Naive thymus-derived CD4-positive, alpha-beta T cell (primary cell): ENCODE measurements around the gene SLC35B4. TPM values are rescaled to one million over a fixed set of nuclear protein-coding genes. Genes with fewer than 3 reads are reported as not detected.

Experiments used
- ATAC-seq: fragments of 150-1000 bp; cut with Tn5 transposase; 2 replicates; pipeline ENCODE4 v1.10.0; 2021; ENCODE audit warnings: mild to moderate bottlenecking, moderate library complexity
- CTCF ChIA-PET: fragments of 350-600 bp; sonication (Branson Sonifier 250); formaldehyde crosslinking; loops from one replicate; lab custom pipeline; 2021; ENCODE audit warnings: antibody characterized with exemption; lab: Charles Lee
- POLR2A ChIA-PET: fragments of 350-600 bp; sonication (Branson Sonifier 250); formaldehyde crosslinking; loops from one replicate; lab custom pipeline; 2021; ENCODE audit warnings: antibody characterized with exemption, inconsistent platforms; lab: Charles Lee
- DNase-seq, 9 donors: peaks; one replicate each; pipeline versions ENCODE4 v3.0.0 to v3.0.0-alpha.2; 2020 to 2022; ENCODE audit warnings: mixed read lengths in 1 of 9
- H3K27ac ChIP-seq: one replicate; pipeline ENCODE4 v1.7.0; 2013; ENCODE audit warnings: mild to moderate bottlenecking, low read depth, low read length, moderate library complexity
- H3K27me3 ChIP-seq, 2 donors: one replicate each; pipeline ENCODE4 v1.7.0; 2013; ENCODE audit warnings: low read length in 2 of 2, mild to moderate bottlenecking in 2 of 2, moderate library complexity in 2 of 2; ENCODE audit not compliant: control insufficient read depth in 2 of 2, insufficient read depth in 2 of 2
- H3K36me3 ChIP-seq, 3 experiments: 1 replicate in 2 of 3; 2 replicates in 1 of 3; pipeline ENCODE4 v1.7.0; 2013; ENCODE audit warnings: low read length in 3 of 3, mild to moderate bottlenecking in 3 of 3, moderate library complexity in 1 of 3; ENCODE audit not compliant: insufficient read depth in 3 of 3, control insufficient read depth in 2 of 3
- H3K4me1 ChIP-seq, 2 donors: one replicate each; pipeline ENCODE4 v1.7.0; 2013; ENCODE audit warnings: low read length in 2 of 2, mild to moderate bottlenecking in 2 of 2, moderate library complexity in 1 of 2; ENCODE audit not compliant: control insufficient read depth in 2 of 2, insufficient read depth in 2 of 2
- H3K4me3 ChIP-seq: 2 replicates; pipeline ENCODE4 v1.7.0; 2013; ENCODE audit warnings: mild to moderate bottlenecking, low read length
- H3K9me3 ChIP-seq, 3 experiments: 1 replicate in 2 of 3; 2 replicates in 1 of 3; pipeline ENCODE4 v1.7.0; 2013; ENCODE audit warnings: low read length in 3 of 3; ENCODE audit not compliant: control insufficient read depth in 2 of 3
- H3K27ac Mint-ChIP-seq, 9 donors: one replicate each; pipeline ENCODE4 v1.8.0; 2020 to 2022; ENCODE audit warnings: mixed read lengths in 9 of 9, mild to moderate bottlenecking in 8 of 9, moderate library complexity in 5 of 9, inconsistent platforms in 2 of 9
- H3K27me3 Mint-ChIP-seq, 5 donors: one replicate each; pipeline ENCODE4 v1.8.0; 2021 to 2022; ENCODE audit warnings: mixed read lengths in 5 of 5, mild to moderate bottlenecking in 1 of 5
- H3K36me3 Mint-ChIP-seq, 5 donors: one replicate each; pipeline ENCODE4 v1.8.0; 2020 to 2022; ENCODE audit warnings: mixed read lengths in 5 of 5, mild to moderate bottlenecking in 3 of 5, inconsistent platforms in 1 of 5
- H3K4me1 Mint-ChIP-seq, 7 donors: one replicate each; pipeline ENCODE4 v1.8.0; 2020 to 2022; ENCODE audit warnings: mixed read lengths in 7 of 7, mild to moderate bottlenecking in 3 of 7, inconsistent platforms in 1 of 7
- H3K4me3 Mint-ChIP-seq, 10 donors: one replicate each; pipeline ENCODE4 v1.8.0; 2020 to 2022; ENCODE audit warnings: mild to moderate bottlenecking in 10 of 10, mixed read lengths in 10 of 10, moderate library complexity in 6 of 10, inconsistent platforms in 2 of 10
- H3K9me3 Mint-ChIP-seq, 11 donors: one replicate each; pipeline ENCODE4 v1.8.0; 2020 to 2022; ENCODE audit warnings: mixed read lengths in 11 of 11, mild to moderate bottlenecking in 4 of 11, inconsistent platforms in 1 of 11, moderate library complexity in 1 of 11
- intact Hi-C, 2 donors: fragments of 100-400 bp; cut with micrococcal nuclease; formaldehyde crosslinking; loops; one replicate each; pipeline ENCODE4 v1.15.1; 2023
- polyA plus RNA-seq, 2 donors: library from polyadenylated mRNA; unstranded; fragments of 300-500 nt; fragmentation: Illumina TruSeq; gene quantifications; one replicate each; pipeline ENCODE4 v1.2.3, GENCODE V29; 2021
- total RNA-seq, 6 experiments: library from RNA in 5 of 6; stranded (reverse) in 5 of 6; gene quantifications; 1 replicate in 5 of 6; 2 replicates in 1 of 6; pipeline ENCODE4 v1.2.3 and lab custom pipeline; 2021 to 2026

The SLC35B4 gene
- total and polyA plus RNA-seq, 7 experiments from 2014 or later, result 9.8 to 19.2 (median 12.2) TPM

DNA sequence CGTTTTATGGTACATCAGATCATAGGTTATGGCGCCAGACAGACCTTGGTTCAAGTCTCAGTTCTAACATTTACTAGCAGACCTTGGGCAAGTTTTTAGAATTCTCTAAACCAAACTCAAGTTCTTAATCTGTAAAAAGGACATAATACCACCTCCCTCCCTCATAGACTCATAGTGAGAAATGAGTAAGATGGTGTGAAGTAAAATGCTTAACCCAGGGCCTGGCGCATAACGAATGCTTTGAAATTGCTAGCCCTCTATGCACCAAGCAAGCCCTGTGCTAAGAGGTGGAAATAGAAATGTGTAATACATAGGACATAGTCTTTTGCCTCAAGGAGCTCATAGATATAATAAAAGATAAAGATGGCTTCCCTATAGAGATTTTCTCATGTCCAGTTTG lies 17.7 kb upstream of the SLC35B4 start:
- ATAC-seq (no peak), DNase-seq (no peak)
- H3K9me3 ChIP-seq, result no peaks in the 10 kb centered on the region
- peaks cover 0 to 10% (median 3%) of the 10 kb centered on the region in 11 donors for H3K9me3 Mint-ChIP-seq
- no peak overlapping the region for H3K27ac ChIP-seq
- H3K27me3 ChIP-seq, result no peaks in the 10 kb centered on the region
- no peaks in the 10 kb centered on the region for H3K36me3 ChIP-seq
- CTCF ChIA-PET, result interaction anchor here (0.6 kb wide), 1 partner anchor 1138 kb away, joined by 3 read pairs; no protein-coding TSS in a partner anchor
- no peaks in the 10 kb centered on the region for H3K4me1 Mint-ChIP-seq
- H3K27ac Mint-ChIP-seq, result no peak overlapping the region
- no peak overlapping the region for H3K4me3 Mint-ChIP-seq
- H3K27me3 Mint-ChIP-seq, result peaks cover 0 to 29% (median 15%) of the 10 kb centered on the region in 5 donors
- peaks cover 0 to 8% (median 0%) of the 10 kb centered on the region in 5 donors for H3K36me3 Mint-ChIP-seq
- intact Hi-C loops, result no loop called here
- no peaks in the 10 kb centered on the region for H3K4me1 ChIP-seq
- POLR2A ChIA-PET, result no interaction called here
- no peak overlapping the region for H3K4me3 ChIP-seq

GRCh38 chr7:134333943-134334342 lies 17.2 kb upstream of the SLC35B4 start:
- ChIA-PET POLR2A (no interaction called here), CTCF (no interaction called here)
- Histone ChIP-seq H3K27me3 (no peaks in the 10 kb centered on the region), H3K4me3 (no peak overlapping the region), H3K4me1 (no peaks in the 10 kb centered on the region), H3K27ac (no peak overlapping the region), H3K9me3 (no peaks in the 10 kb centered on the region), H3K36me3 (no peaks in the 10 kb centered on the region)
- DNase-seq, result no peak
- H3K4me1 Mint-ChIP-seq, result no peaks in the 10 kb centered on the region
- ATAC-seq, result no peak
- H3K4me3 Mint-ChIP-seq, result no peak overlapping the region
- no peak overlapping the region for H3K27ac Mint-ChIP-seq
- H3K36me3 Mint-ChIP-seq, result peaks cover 0 to 3% (median 0%) of the 10 kb centered on the region in 5 donors
- H3K27me3 Mint-ChIP-seq, result peaks cover 0 to 26% (median 15%) of the 10 kb centered on the region in 5 donors
- peaks cover 0 to 10% (median 3%) of the 10 kb centered on the region in 11 donors for H3K9me3 Mint-ChIP-seq
- intact Hi-C loops, result no loop called here

- POLR2A ChIA-PET, result no interaction called here
- CTCF ChIA-PET, result no interaction called here
- H3K27me3 Mint-ChIP-seq, result peaks cover 0 to 23% (median 15%) of the 10 kb centered on the region in 5 donors
Observed at GRCh38 chr7:134332892-134333291, 16.2 kb upstream of the SLC35B4 start.

DNA sequence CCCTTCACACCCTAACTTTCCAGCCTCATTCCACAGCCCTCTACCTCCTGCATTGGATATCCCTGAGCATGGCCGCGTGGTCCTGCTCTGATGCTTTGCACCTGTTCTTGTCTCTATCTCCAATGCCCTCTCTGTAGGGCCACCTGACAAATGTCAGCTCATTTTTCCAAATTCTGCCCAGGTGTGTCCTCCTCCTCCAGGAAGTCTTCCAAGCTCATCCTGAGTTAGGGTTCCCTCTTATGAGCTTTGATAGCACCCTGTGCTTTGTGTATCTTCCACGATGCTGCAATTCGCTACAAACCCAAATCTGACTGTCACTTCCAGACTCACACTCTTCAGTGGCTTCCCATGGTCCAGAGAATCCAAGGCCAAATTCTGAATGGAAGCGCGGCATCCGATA lies 14.7 kb upstream of the SLC35B4 start:
- H3K9me3 ChIP-seq, result no peaks in the 10 kb centered on the region
- DNase-seq (no peak), ATAC-seq (no peak)
- peaks cover 0 to 8% (median 0%) of the 10 kb centered on the region in 11 donors for H3K9me3 Mint-ChIP-seq
- intact Hi-C loops, result no loop called here
- H3K27me3 Mint-ChIP-seq, result peaks cover 0 to 23% (median 15%) of the 10 kb centered on the region in 5 donors
- no peak overlapping the region for H3K27ac ChIP-seq
- no peaks in the 10 kb centered on the region for H3K36me3 ChIP-seq
- no peak overlapping the region for H3K27ac Mint-ChIP-seq
- no peaks in the 10 kb centered on the region for H3K36me3 Mint-ChIP-seq
- H3K27me3 ChIP-seq, result no peaks in the 10 kb centered on the region
- H3K4me3 Mint-ChIP-seq, result no peak overlapping the region
- CTCF ChIA-PET, result interaction anchor here (1.3 kb wide), 1 partner anchor 10 kb away, joined by 3 read pairs; no protein-coding TSS in a partner anchor
- peaks cover 0 to 8% (median 0%) of the 10 kb centered on the region in 7 donors for H3K4me1 Mint-ChIP-seq
- no peak overlapping the region for H3K4me3 ChIP-seq
- no peaks in the 10 kb centered on the region for H3K4me1 ChIP-seq
- POLR2A ChIA-PET, result no interaction called here

More at GRCh38 chr7:134332892-134333291, 16.2 kb upstream of the SLC35B4 start:
- H3K9me3 ChIP-seq, result no peaks in the 10 kb centered on the region
- DNase-seq (no peak), ATAC-seq (no peak)
- no peak overlapping the region for H3K27ac ChIP-seq
- H3K27ac Mint-ChIP-seq, result no peak overlapping the region
- H3K36me3 Mint-ChIP-seq, result no peaks in the 10 kb centered on the region
- intact Hi-C loops, result no loop called here
- no peak overlapping the region for H3K4me3 Mint-ChIP-seq
- H3K4me3 ChIP-seq, result no peak overlapping the region
- H3K36me3 ChIP-seq, result no peaks in the 10 kb centered on the region
- H3K9me3 Mint-ChIP-seq, result peaks cover 0 to 8% (median 0%) of the 10 kb centered on the region in 11 donors
- H3K4me1 ChIP-seq, result no peaks in the 10 kb centered on the region
- peaks cover 0 to 6% (median 0%) of the 10 kb centered on the region in 7 donors for H3K4me1 Mint-ChIP-seq
- H3K27me3 ChIP-seq, result no peaks in the 10 kb centered on the region

- no peaks in the 10 kb centered on the region for H3K9me3 ChIP-seq
- ATAC-seq (no peak), DNase-seq (no peak)
- POLR2A ChIA-PET, result no interaction called here
- intact Hi-C loops, result no loop called here
- Mint-ChIP-seq H3K36me3 (no peaks in the 10 kb centered on the region), H3K27me3 (peaks cover 3 to 23% (median 15%) of the 10 kb centered on the region in 5 donors), H3K4me3 (no peak overlapping the region), H3K27ac (no peak overlapping the region), H3K9me3 (peaks cover 0 to 8% (median 0%) of the 10 kb centered on the region in 11 donors), H3K4me1 (peaks cover 0 to 8% (median 0%) of the 10 kb centered on the region in 7 donors)
- H3K27me3 ChIP-seq, result no peaks in the 10 kb centered on the region
- no peak overlapping the region for H3K4me3 ChIP-seq
- no peaks in the 10 kb centered on the region for H3K4me1 ChIP-seq
- no peaks in the 10 kb centered on the region for H3K36me3 ChIP-seq
- no peak overlapping the region for H3K27ac ChIP-seq
- CTCF ChIA-PET, result interaction anchor here (1.3 kb wide), 1 partner anchor 10 kb away, joined by 3 read pairs; no protein-coding TSS in a partner anchor
Observed at GRCh38 chr7:134330974-134331373, 14.2 kb upstream of the SLC35B4 start.

DNA sequence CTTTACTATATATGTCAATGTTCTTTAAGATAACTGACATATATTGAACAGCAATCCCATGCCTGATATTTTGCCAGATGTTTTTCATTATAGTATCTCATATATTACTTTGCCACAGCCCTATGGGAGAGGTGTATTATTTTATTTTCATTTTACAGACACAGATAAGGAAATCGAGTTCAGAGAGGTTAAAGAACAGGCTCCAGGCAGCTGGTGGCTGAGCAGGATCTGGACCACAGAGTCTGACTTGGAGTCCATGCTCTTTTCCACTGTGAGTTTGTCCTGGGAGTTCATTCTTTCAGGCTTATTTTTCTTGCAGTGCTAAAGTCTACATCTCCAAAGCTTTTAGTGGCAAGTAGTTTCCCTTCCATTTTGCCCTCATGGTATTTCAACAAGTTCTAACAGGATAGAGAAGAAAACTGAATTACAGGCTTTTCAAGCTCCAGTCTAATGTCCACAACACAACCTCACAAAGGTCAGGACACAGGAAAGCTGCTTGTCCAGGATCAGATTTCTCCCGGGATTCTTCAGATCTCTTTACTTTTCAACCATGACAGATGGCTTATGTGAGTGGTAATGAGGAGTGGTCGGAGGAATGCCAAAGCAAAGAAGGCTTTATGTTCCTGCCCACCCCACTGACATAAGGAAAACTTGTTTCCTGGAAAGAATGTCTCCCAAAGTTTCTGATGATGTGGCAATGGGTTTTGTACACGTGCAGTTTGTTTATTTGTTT lies 13.1 kb upstream of the SLC35B4 start:
- ChIA-PET CTCF (interaction anchor here (0.8 kb wide), 1 partner anchor 1078 kb away, joined by 3 read pairs; no protein-coding TSS in a partner anchor), POLR2A (no interaction called here)
- intact Hi-C loops, result loop anchor here (5.0 kb wide), 2 partner anchors 187 to 1097 kb away; no protein-coding TSS in a partner anchor
- no peaks in the 10 kb centered on the region for H3K36me3 Mint-ChIP-seq
- H3K9me3 Mint-ChIP-seq, result peaks cover 0 to 2% (median 0%) of the 10 kb centered on the region in 11 donors
- ATAC-seq, result no peak
- H3K4me1 Mint-ChIP-seq, result peaks cover 0 to 8% (median 0%) of the 10 kb centered on the region in 7 donors
- peaks cover 6 to 23% (median 10%) of the 10 kb centered on the region in 5 donors for H3K27me3 Mint-ChIP-seq
- H3K27ac ChIP-seq, result no peak overlapping the region
- no peaks in the 10 kb centered on the region for H3K4me1 ChIP-seq
- no peak overlapping the region for H3K4me3 Mint-ChIP-seq
- H3K4me3 ChIP-seq, result no peak overlapping the region
- no peaks in the 10 kb centered on the region for H3K36me3 ChIP-seq
- H3K9me3 ChIP-seq, result no peaks in the 10 kb centered on the region
- DNase-seq, result no peak
- no peaks in the 10 kb centered on the region for H3K27me3 ChIP-seq
- H3K27ac Mint-ChIP-seq, result no peak overlapping the region
